A673 (cell line): ENCODE results near the gene SBF2.

Source experiments
- EZH2 ChIP-seq: fragments of 200-600 bp; sonication (generic); IDR thresholded peaks from 2 replicates; pipeline ENCODE4 v1.6.1; 2017; ENCODE audit warnings: borderline replicate concordance, low read depth, mild to moderate bottlenecking, mixed read lengths, antibody characterized with exemption, low read length; ENCODE audit not compliant: poor library complexity, severe bottlenecking
- TF ChIP-seq, protein P1 (sequence below): fragments of 300-800, 200-600 bp; sonication (generic); conservative IDR thresholded peaks from 2 replicates; pipeline ENCODE4 v1.5.1; 2017; ENCODE audit warnings: low read depth, mild to moderate bottlenecking, antibody characterized with exemption, low read length, moderate library complexity, mixed read lengths

DNA sequence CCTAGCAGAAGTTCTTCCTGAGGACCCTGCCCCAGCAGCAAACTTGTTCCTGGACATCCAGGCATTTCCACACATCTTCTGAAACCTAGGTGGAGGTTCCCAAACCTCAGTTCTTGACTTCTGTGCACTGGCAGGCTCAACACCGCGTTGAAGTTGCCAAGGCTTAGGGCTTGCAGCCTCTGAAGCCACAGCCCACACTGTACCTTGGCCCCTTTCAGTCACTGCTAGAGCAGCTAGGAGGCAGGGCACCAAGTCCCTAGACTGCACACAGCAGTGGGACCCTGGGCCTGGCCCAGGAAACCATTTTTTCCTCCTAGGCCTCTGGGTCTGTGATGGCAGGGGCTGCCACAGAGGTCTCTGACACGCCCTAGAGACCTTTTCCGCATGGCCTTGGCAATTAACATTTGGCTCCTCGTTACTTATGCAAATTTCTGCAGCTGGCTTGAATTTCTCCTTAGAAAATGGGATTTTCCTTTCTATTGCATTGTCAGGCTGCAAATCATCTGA, 159.0 kb downstream of the SBF2 start:
- TF ChIP-seq, protein P1, sequence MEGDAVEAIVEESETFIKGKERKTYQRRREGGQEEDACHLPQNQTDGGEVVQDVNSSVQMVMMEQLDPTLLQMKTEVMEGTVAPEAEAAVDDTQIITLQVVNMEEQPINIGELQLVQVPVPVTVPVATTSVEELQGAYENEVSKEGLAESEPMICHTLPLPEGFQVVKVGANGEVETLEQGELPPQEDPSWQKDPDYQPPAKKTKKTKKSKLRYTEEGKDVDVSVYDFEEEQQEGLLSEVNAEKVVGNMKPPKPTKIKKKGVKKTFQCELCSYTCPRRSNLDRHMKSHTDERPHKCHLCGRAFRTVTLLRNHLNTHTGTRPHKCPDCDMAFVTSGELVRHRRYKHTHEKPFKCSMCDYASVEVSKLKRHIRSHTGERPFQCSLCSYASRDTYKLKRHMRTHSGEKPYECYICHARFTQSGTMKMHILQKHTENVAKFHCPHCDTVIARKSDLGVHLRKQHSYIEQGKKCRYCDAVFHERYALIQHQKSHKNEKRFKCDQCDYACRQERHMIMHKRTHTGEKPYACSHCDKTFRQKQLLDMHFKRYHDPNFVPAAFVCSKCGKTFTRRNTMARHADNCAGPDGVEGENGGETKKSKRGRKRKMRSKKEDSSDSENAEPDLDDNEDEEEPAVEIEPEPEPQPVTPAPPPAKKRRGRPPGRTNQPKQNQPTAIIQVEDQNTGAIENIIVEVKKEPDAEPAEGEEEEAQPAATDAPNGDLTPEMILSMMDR, result no peak
- no peak for TF ChIP-seq EZH2
